GM12878 (cell line): ENCODE results near the gene ZNF33B. TPM values are rescaled to one million over a fixed set of nuclear protein-coding genes. Genes with fewer than 3 reads are reported as not detected.

ENCODE experiments used
- ATAC-seq: fragments of 200-7000 bp; cut with Tn5 transposase; 3 replicates; pipeline ENCODE4 v1.9.1; 2020; ENCODE audit warnings: mild to moderate bottlenecking, moderate library complexity
- BruUV-seq: library from RNA; stranded (reverse); fragments of 400-500 nt; replicated peaks from 2 replicates; lab custom pipeline; 2021; lab: Mats Ljungman, UMichigan
- CTCF ChIA-PET: fragments of 300-600 bp; sonication (Branson Sonifier 250); formaldehyde crosslinking; extraction: SDS; loops from one replicate; lab custom pipeline; 2021; ENCODE audit warnings: inconsistent platforms; lab: Yijun Ruan, JAX
- POLR2A ChIA-PET: fragments of 350-600 bp; formaldehyde crosslinking; extraction: SDS; loops from one replicate; lab custom pipeline; 2021; ENCODE audit warnings: inconsistent platforms; lab: Charles Lee
- RAD21 ChIA-PET: fragments of 300-600 bp; sonication (Branson Sonifier 250); formaldehyde crosslinking; loops from one replicate; lab custom pipeline; 2023; ENCODE audit warnings: antibody characterized with exemption; ENCODE audit not compliant: unreplicated experiment; lab: Charles Lee
- SMC1A ChIA-PET: fragments of 300-600 bp; sonication (Branson Sonifier 250); formaldehyde crosslinking; loops from one replicate; lab custom pipeline; 2023; ENCODE audit not compliant: unreplicated experiment, uncharacterized antibody; lab: Charles Lee
- DNase-seq: peaks from one replicate; pipeline ENCODE4 v3.0.0-alpha.2; 2011; ENCODE audit warnings: low read depth, low spot score
- FAIRE-seq: peaks from 3 replicates; lab custom pipeline; 2011; peaks lifted over from hg19 to GRCh38; lab: Jason Lieb, UNC
- H2AFZ ChIP-seq: 2 replicates; pipeline ENCODE4 v1.6.0; 2011; ENCODE audit warnings: low read depth, low read length, control low read depth; ENCODE audit not compliant: control insufficient read depth
- H3K27ac ChIP-seq: 2 replicates; pipeline ENCODE4 v1.5.1; 2011; ENCODE audit warnings: control low read depth; ENCODE audit not compliant: control insufficient read depth, insufficient read depth
- H3K27me3 ChIP-seq, 2 experiments: replicated peaks in 1 of 2; 2 replicates each; pipeline versions ENCODE4 v1.6.0 to v1.6.1; 2011; ENCODE audit warnings: low read length in 1 of 2; ENCODE audit not compliant: control insufficient read depth in 2 of 2, insufficient read depth in 2 of 2
- H3K36me3 ChIP-seq, 2 experiments: 2 replicates each; pipeline ENCODE4 v1.5.1; 2011; ENCODE audit warnings: low read length in 1 of 2; ENCODE audit not compliant: control insufficient read depth in 2 of 2, insufficient read depth in 2 of 2
- H3K4me1 ChIP-seq: 2 replicates; pipeline ENCODE4 v1.6.1; 2011; ENCODE audit warnings: mild to moderate bottlenecking, low read length, moderate library complexity, mixed read lengths; ENCODE audit not compliant: control insufficient read depth, insufficient read depth
- H3K4me2 ChIP-seq: 2 replicates; pipeline ENCODE4 v1.6.0; 2011; ENCODE audit warnings: control low read depth; ENCODE audit not compliant: control insufficient read depth, insufficient read depth
- H3K4me3 ChIP-seq: fragments of 200-600 bp; sonication (generic); 2 replicates; pipeline ENCODE4 v1.5.1; 2016
- H3K79me2 ChIP-seq: 2 replicates; pipeline ENCODE4 v1.6.0; 2011; ENCODE audit warnings: low read length; ENCODE audit not compliant: control insufficient read depth, insufficient read depth
- H3K9ac ChIP-seq: 2 replicates; pipeline ENCODE4 v1.8.0; 2011; ENCODE audit warnings: low read length, control low read depth, mixed read lengths; ENCODE audit not compliant: control insufficient read depth, insufficient read depth
- H3K9me3 ChIP-seq: replicated peaks from 3 replicates; pipeline ENCODE4 v1.5.1; 2011; ENCODE audit warnings: mild to moderate bottlenecking, low read length; ENCODE audit not compliant: control insufficient read depth, insufficient read depth
- H4K20me1 ChIP-seq: 2 replicates; pipeline ENCODE4 v1.6.0; 2011; ENCODE audit not compliant: control insufficient read depth, insufficient read depth
- FOXM1 ChIP-seq: IDR thresholded peaks from 2 replicates; pipeline ENCODE4 v1.6.1; 2012; ENCODE audit warnings: low read depth, mild to moderate bottlenecking, inconsistent platforms, low read length, moderate library complexity
- KDM1A ChIP-seq: fragments of 200-600 bp; sonication (generic); IDR thresholded peaks from 2 replicates; pipeline ENCODE4 v1.6.1; 2016; ENCODE audit warnings: borderline replicate concordance
- NR2F1 ChIP-seq: fragments of 450-650 bp; conservative IDR thresholded peaks from 2 replicates; pipeline ENCODE4 v1.6.1; 2017; ENCODE audit warnings: mild to moderate bottlenecking
- SIX5 ChIP-seq: IDR thresholded peaks from 2 replicates; pipeline ENCODE4 v1.6.1; 2011; ENCODE audit warnings: mild to moderate bottlenecking, low read depth, low read length, moderate library complexity; ENCODE audit not compliant: severe bottlenecking
- WGBS: methylation state at CpG from one replicate; pipeline ENCODE4 v1.1.6; 2016; ENCODE audit warnings: low lambda C conversion rate; ENCODE audit not compliant: insufficient replicate concordance, insufficient coverage; ENCODE audit errors: missing lambda C conversion rate; 5-methylcytosine and 5-hydroxymethylcytosine counted together
- in situ Hi-C: fragments of 300-500 bp; cut with MboI; formaldehyde crosslinking; loops from 9 replicates; pipeline ENCODE4 v1.14.3; 2018; ENCODE audit warnings: mixed read lengths
- intact Hi-C: fragments of 100-400 bp; cut with micrococcal nuclease; formaldehyde crosslinking; loops from one replicate; pipeline ENCODE4 v1.14.2; 2022; ENCODE audit not compliant: unreplicated experiment
- polyA plus RNA-seq, 11 experiments: library from polyadenylated mRNA; depleted of rRNA in 4 of 11; unstranded in 6 of 11; stranded (reverse) in 5 of 11; fragments of >200 nt; fragmentation: Nextera tagmentation in 4 of 11; fragmentation: Illumina TruSeq in 1 of 11; extraction: Ambion mirVana in 4 of 11; extraction: Trizol in 1 of 11; gene quantifications; 1 replicate in 1 of 11; 2 replicates in 10 of 11; pipeline versions ENCODE4 v1.2.1 to v1.2.3, GENCODE V29; 2011 to 2016; ENCODE audit warnings: inconsistent platforms in 2 of 11, missing spikeins in 2 of 11, low read depth in 1 of 11
- total RNA-seq, 4 experiments: library from RNA; depleted of rRNA in 3 of 4; stranded (reverse); fragments of >200 nt in 3 of 4; fragmentation: Illumina TruSeq in 1 of 4; extraction: Trizol in 1 of 4; gene quantifications; 2 replicates each; pipeline versions ENCODE4 v1.2.1 to v1.2.3, GENCODE V29; 2013 to 2021
- TF ChIP-seq, protein P1 (sequence below): IDR thresholded peaks from 2 replicates; pipeline ENCODE4 v1.6.1; 2012; ENCODE audit warnings: low read length, inconsistent platforms

ZNF33B gene
- total and polyA plus RNA-seq, 10 of the 15 experiments (the other 5 are each of a cell fraction or from before 2014, with no cell fraction given) = 5.3 to 19.7 (median 9.3) TPM

DNA sequence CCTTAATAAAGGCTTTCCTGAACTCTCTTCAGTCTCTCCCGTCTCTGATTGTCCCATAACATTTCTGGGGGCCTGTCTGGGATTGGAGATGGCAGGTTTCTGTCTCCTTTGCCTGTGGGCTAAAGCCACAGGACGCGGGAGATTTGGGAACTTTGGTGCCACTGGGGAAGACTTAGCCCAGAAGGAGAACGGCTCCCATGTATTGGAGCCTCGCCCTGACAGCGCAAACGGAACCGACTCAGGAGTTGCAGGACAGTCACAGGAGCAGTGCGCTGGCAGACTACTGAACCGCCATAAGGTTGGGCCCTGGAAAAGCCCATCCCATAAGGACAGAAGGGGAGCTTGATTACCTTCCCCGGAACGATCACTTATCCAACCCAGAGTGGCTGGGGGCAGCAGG, 7.1 kb upstream of the ZNF33B start (continued):
- TF ChIP-seq SIX5 = no peak

DNA sequence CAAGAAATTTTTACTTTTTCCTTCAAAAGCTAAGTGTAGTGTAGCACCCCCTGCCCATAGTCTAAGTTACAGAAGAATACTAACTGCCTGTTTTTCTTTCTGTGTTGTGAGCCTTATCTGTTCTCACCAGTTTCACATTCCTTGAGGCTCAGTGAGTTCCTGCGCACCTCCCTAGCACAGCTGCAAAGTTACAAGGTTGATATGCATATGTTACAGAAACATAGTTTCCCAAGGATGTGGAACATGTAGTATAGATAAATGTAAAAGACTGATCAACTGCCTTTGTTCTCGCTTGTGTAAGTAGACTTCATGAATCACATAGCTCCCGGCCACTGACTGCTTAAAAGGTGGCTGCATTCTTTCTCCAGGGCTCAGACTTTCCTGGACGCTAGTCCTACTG, 6.7 kb upstream of the ZNF33B start:
- RAD21 ChIA-PET = no interaction called here
- CTCF ChIA-PET = no interaction called here
- FAIRE-seq = no peak
- no peak overlapping the region for H3K4me3 ChIP-seq
- H3K27me3 ChIP-seq = no peaks in the 10 kb centered on the region
- in situ Hi-C loops = loop anchor here (25.0 kb wide), 2 partner anchors 492 to 767 kb away; partner anchors contain the start of genes CSGALNACT2 and HNRNPF
- POLR2A ChIA-PET = no interaction called here
- no peaks in the 10 kb centered on the region; the same call in 1 of the 2 replicates for H3K4me1 ChIP-seq
- H3K4me2 ChIP-seq = no peak overlapping the region
- no peak for ATAC-seq
- 47% methylated on average over 4 of the region's 4 CpGs for WGBS
- DNase-seq = no peak
- no peak overlapping the region for H3K9ac ChIP-seq
- SMC1A ChIA-PET = no interaction called here
- H4K20me1 ChIP-seq = no peaks in the 10 kb centered on the region
- BruUV-seq = no TSS peak
- no peaks in the 10 kb centered on the region for H3K79me2 ChIP-seq
- no peak overlapping the region for H2AFZ ChIP-seq
- intact Hi-C loops = no loop called here
- no peak overlapping the region for H3K27ac ChIP-seq
- no peaks in the 10 kb centered on the region for H3K36me3 ChIP-seq
- H3K9me3 ChIP-seq = no peaks in the 10 kb centered on the region
- TF ChIP-seq KDM1A (no peak), FOXM1 (no peak), NR2F1 (no peak)
- TF ChIP-seq, protein P1, sequence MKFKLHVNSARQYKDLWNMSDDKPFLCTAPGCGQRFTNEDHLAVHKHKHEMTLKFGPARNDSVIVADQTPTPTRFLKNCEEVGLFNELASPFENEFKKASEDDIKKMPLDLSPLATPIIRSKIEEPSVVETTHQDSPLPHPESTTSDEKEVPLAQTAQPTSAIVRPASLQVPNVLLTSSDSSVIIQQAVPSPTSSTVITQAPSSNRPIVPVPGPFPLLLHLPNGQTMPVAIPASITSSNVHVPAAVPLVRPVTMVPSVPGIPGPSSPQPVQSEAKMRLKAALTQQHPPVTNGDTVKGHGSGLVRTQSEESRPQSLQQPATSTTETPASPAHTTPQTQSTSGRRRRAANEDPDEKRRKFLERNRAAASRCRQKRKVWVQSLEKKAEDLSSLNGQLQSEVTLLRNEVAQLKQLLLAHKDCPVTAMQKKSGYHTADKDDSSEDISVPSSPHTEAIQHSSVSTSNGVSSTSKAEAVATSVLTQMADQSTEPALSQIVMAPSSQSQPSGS = no peak
